Vagina (tissue), 2 donors: ENCODE data around the gene ALG8. TPM values are rescaled to one million over a fixed set of nuclear protein-coding genes. Genes with fewer than 3 reads are reported as not detected.

ENCODE experiments used
- DNase-seq, 2 donors: peaks; one replicate each; pipeline ENCODE4 v3.0.0-alpha.2; 2017; ENCODE audit errors: extremely low spot score in 2 of 2
- H3K27ac ChIP-seq: fragments of 200-600 bp; sonication (generic); one replicate; pipeline ENCODE4 v1.5.1; 2019
- H3K27me3 ChIP-seq: fragments of 200-600 bp; sonication (generic); one replicate; pipeline ENCODE4 v1.5.1; 2019
- H3K36me3 ChIP-seq, 2 donors: fragments of 200-600 bp; sonication (generic); one replicate each; pipeline ENCODE4 v1.5.1; 2017 to 2019
- H3K4me1 ChIP-seq: fragments of 200-600 bp; sonication (generic); one replicate; pipeline ENCODE4 v1.5.1; 2019
- H3K4me3 ChIP-seq, 2 donors: fragments of 200-600 bp; sonication (generic); 1 replicate in 1 of 2; 2 replicates in 1 of 2; pipeline ENCODE4 v1.5.1; 2016 to 2019
- H3K9me3 ChIP-seq: fragments of 200-600 bp; sonication (generic); one replicate; pipeline ENCODE4 v1.5.1; 2019
- CTCF ChIP-seq, 3 experiments: fragments of 450-650 bp in 2 of 3; fragments of 200-600 bp in 1 of 3; sonication (generic) in 1 of 3; IDR thresholded peaks; one replicate each; pipeline ENCODE4 v1.5.1; 2017 to 2019; ENCODE audit warnings: antibody characterized with exemption in 3 of 3, mild to moderate bottlenecking in 2 of 3, moderate library complexity in 2 of 3
- POLR2A ChIP-seq, 2 donors: fragments of 450-650 bp; IDR thresholded peaks; one replicate each; pipeline ENCODE4 v1.6.1; 2017; ENCODE audit warnings: antibody characterized with exemption in 2 of 2, mild to moderate bottlenecking in 2 of 2, moderate library complexity in 2 of 2
- POLR2AphosphoS5 ChIP-seq, 2 donors: sonication (generic); formaldehyde crosslinking; IDR thresholded peaks; one replicate each; pipeline ENCODE4 v1.9.0; 2017; ENCODE audit warnings: antibody characterized with exemption in 2 of 2, mild to moderate bottlenecking in 2 of 2, low read depth in 1 of 2; ENCODE audit not compliant: insufficient read depth in 1 of 2
- intact Hi-C: fragments of 100-400 bp; cut with DNase I; formaldehyde crosslinking; loops from one replicate; pipeline ENCODE4 v1.15.1; 2023
- total RNA-seq: library from RNA; depleted of rRNA; stranded (reverse); fragments of >200 nt; gene quantifications from one replicate; pipeline ENCODE4 v1.2.3, GENCODE V29; 2016

Gene ALG8
- total RNA-seq, 1 donor from 2014 or later = 20.9 TPM

GRCh38 chr11:78166855-78167469 is 27.5 kb upstream of the ALG8 start:
- Histone ChIP-seq H3K4me1 (peaks cover 30% of the 10 kb centered on the region), H3K36me3 (no peaks in the 10 kb centered on the region), H3K9me3 (no peaks in the 10 kb centered on the region), H3K27me3 (no peaks in the 10 kb centered on the region), H3K4me3 (no peak overlapping the region), H3K27ac (peak overlapping the region; percentile 55)
- no peak for TF ChIP-seq POLR2A (IDR thresholded peaks at IDR 0.05)
- TF ChIP-seq CTCF (IDR thresholded peaks at IDR 0.05) = no peak
- TF ChIP-seq POLR2AphosphoS5 (IDR thresholded peaks at IDR 0.05; ENCODE audit: insufficient read depth in 1 of 2, low read depth in 1 of 2) = no peak
- intact Hi-C loops = no loop called here
- DNase-seq = no peak

GRCh38 chr11:78164471-78164870 is 25.0 kb upstream of the ALG8 start:
- Histone ChIP-seq H3K27ac (no peak overlapping the region), H3K4me3 (no peak overlapping the region), H3K36me3 (no peaks in the 10 kb centered on the region), H3K4me1 (peaks cover 28% of the 10 kb centered on the region), H3K9me3 (no peaks in the 10 kb centered on the region), H3K27me3 (no peaks in the 10 kb centered on the region)
- intact Hi-C loops = no loop called here
- DNase-seq = no peak
- TF ChIP-seq CTCF (IDR thresholded peaks at IDR 0.05) (no peak), POLR2A (IDR thresholded peaks at IDR 0.05) (no peak), POLR2AphosphoS5 (IDR thresholded peaks at IDR 0.05; ENCODE audit: insufficient read depth in 1 of 2, low read depth in 1 of 2) (no peak)

GRCh38 chr11:78163828-78164227 is 24.4 kb upstream of the ALG8 start:
- H3K27me3 ChIP-seq = no peaks in the 10 kb centered on the region
- no peaks in the 10 kb centered on the region for H3K9me3 ChIP-seq
- intact Hi-C loops = no loop called here
- no peak overlapping the region for H3K27ac ChIP-seq
- no peak for DNase-seq
- no peak overlapping the region for H3K4me3 ChIP-seq
- no peaks in the 10 kb centered on the region for H3K36me3 ChIP-seq
- H3K4me1 ChIP-seq = peaks cover 28% of the 10 kb centered on the region
- TF ChIP-seq CTCF (IDR thresholded peaks at IDR 0.05) (no peak), POLR2A (IDR thresholded peaks at IDR 0.05) (no peak), POLR2AphosphoS5 (IDR thresholded peaks at IDR 0.05; ENCODE audit: insufficient read depth in 1 of 2, low read depth in 1 of 2) (no peak)

GRCh38 chr11:78161962-78162371 is 22.5 kb upstream of the ALG8 start:
- no peaks in the 10 kb centered on the region for H3K36me3 ChIP-seq
- no peak overlapping the region for H3K4me3 ChIP-seq
- intact Hi-C loops = no loop called here
- no peaks in the 10 kb centered on the region for H3K27me3 ChIP-seq
- no peak for DNase-seq
- no peak for TF ChIP-seq POLR2AphosphoS5 (IDR thresholded peaks at IDR 0.05; ENCODE audit: insufficient read depth in 1 of 2, low read depth in 1 of 2)
- no peak for TF ChIP-seq CTCF (IDR thresholded peaks at IDR 0.05)
- no peak for TF ChIP-seq POLR2A (IDR thresholded peaks at IDR 0.05)
- peak overlapping the region; percentile 32 for H3K27ac ChIP-seq
- peaks cover 25% of the 10 kb centered on the region for H3K4me1 ChIP-seq
- H3K9me3 ChIP-seq = no peaks in the 10 kb centered on the region

- no peaks in the 10 kb centered on the region for H3K9me3 ChIP-seq
- H3K27ac ChIP-seq = no peak overlapping the region
- H3K4me1 ChIP-seq = peaks cover 25% of the 10 kb centered on the region
- no peaks in the 10 kb centered on the region for H3K36me3 ChIP-seq
- intact Hi-C loops = no loop called here
- no peak overlapping the region for H3K4me3 ChIP-seq
- no peak for DNase-seq
- TF ChIP-seq POLR2A (IDR thresholded peaks at IDR 0.05) = no peak
- TF ChIP-seq POLR2AphosphoS5 (IDR thresholded peaks at IDR 0.05; ENCODE audit: insufficient read depth in 1 of 2, low read depth in 1 of 2) = no peak
- H3K27me3 ChIP-seq = no peaks in the 10 kb centered on the region
Observed at GRCh38 chr11:78161346-78161745, 21.9 kb upstream of the ALG8 start.
